ENCODE measurements around the gene RNF212.

The RNF212 gene

GRCh38 chr4:1045193-1045594 lies 68.2 kb downstream of the RNF212 start:
- TF ChIP-seq CTCF (IDR thresholded peaks at IDR 0.05; ENCODE audit: insufficient read depth, low read depth, low read length, missing control alignments), result no peak
- no peak overlapping the region for H3K4me3 ChIP-seq (ENCODE audit: low read depth, low read length)
- DNase-seq (ENCODE audit: low read depth), result no peak

GRCh38 chr4:1044469-1045192 lies 68.7 kb downstream of the RNF212 start:
- H3K4me3 ChIP-seq (ENCODE audit: low read depth, low read length), result no peak overlapping the region
- no peak for DNase-seq (ENCODE audit: low read depth)
- no peak for TF ChIP-seq CTCF (IDR thresholded peaks at IDR 0.05; ENCODE audit: insufficient read depth, low read depth, low read length, missing control alignments)

GRCh38 chr4:1043651-1044468 lies 69.5 kb downstream of the RNF212 start:
- H3K4me3 ChIP-seq (ENCODE audit: low read depth, low read length), result no peak overlapping the region
- DNase-seq (ENCODE audit: low read depth), result no peak
- TF ChIP-seq CTCF (IDR thresholded peaks at IDR 0.05; ENCODE audit: insufficient read depth, low read depth, low read length, missing control alignments), result no peak

GRCh38 chr4:1043162-1043561 lies 70.2 kb downstream of the RNF212 start:
- no peak overlapping the region for H3K4me3 ChIP-seq (ENCODE audit: low read depth, low read length)
- no peak for DNase-seq (ENCODE audit: low read depth)

GRCh38 chr4:1042352-1043055 lies 70.9 kb downstream of the RNF212 start:
- no peak overlapping the region for H3K4me3 ChIP-seq (ENCODE audit: low read depth, low read length)
- no peak for TF ChIP-seq CTCF (IDR thresholded peaks at IDR 0.05; ENCODE audit: insufficient read depth, low read depth, low read length, missing control alignments)
- no peak for DNase-seq (ENCODE audit: low read depth)

More at GRCh38 chr4:1043162-1043561, 70.2 kb downstream of the RNF212 start:
- TF ChIP-seq CTCF (IDR thresholded peaks at IDR 0.05; ENCODE audit: insufficient read depth, low read depth, low read length, missing control alignments), result no peak

- DNase-seq (ENCODE audit: low read depth), result no peak
- TF ChIP-seq CTCF (IDR thresholded peaks at IDR 0.05; ENCODE audit: insufficient read depth, low read depth, low read length, missing control alignments), result no peak
- no peak overlapping the region for H3K4me3 ChIP-seq (ENCODE audit: low read depth, low read length)
Measured at GRCh38 chr4:1041936-1042330, 71.4 kb downstream of the RNF212 start.
